GM12864 (cell line): ENCODE data around the gene RNF212B.
"Not testable (repeated sequence)": the region's sequence is repeated elsewhere in the genome, so short reads cannot be mapped to it uniquely, and the experiment has no call there.

Experiments
- DNase-seq: peaks from one replicate; pipeline ENCODE4 v3.0.0-alpha.2; 2011; ENCODE audit warnings: low read depth
- H3K4me3 ChIP-seq: 2 replicates; pipeline ENCODE4 v1.5.1; 2011; ENCODE audit warnings: mild to moderate bottlenecking, low read depth, low read length, control low read depth
- CTCF ChIP-seq: IDR thresholded peaks from 2 replicates; pipeline ENCODE4 v1.5.1; 2011; ENCODE audit warnings: low read depth, mild to moderate bottlenecking, moderate library complexity, low read length, control low read depth, inconsistent platforms; ENCODE audit errors: missing control alignments

The RNF212B gene

DNA sequence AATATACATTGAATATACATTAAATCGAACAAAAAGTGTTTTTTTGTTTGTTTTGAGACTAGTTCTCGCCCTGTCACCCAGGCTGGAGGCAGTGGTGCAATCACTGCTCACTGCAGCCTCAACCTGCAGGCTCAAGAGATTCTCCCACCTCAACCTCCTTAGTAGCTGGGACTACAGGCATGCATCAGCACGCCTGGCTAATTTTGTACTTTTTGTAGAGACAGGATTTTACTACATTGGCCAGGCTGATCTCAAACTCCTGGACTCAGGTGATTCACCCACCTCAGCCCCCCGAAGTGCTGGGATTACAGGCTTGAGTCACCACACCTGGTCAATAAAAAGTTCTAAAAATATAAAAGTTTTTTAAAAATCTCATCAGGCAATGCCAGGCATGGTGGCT, 10.2 kb upstream of the RNF212B start:
- TF ChIP-seq CTCF = no peak
- no peak for DNase-seq
- no peak overlapping the region for H3K4me3 ChIP-seq

GRCh38 chr14:23228812-23229211, 8.9 kb upstream of the RNF212B start:
- no peak overlapping the region for H3K4me3 ChIP-seq

DNA sequence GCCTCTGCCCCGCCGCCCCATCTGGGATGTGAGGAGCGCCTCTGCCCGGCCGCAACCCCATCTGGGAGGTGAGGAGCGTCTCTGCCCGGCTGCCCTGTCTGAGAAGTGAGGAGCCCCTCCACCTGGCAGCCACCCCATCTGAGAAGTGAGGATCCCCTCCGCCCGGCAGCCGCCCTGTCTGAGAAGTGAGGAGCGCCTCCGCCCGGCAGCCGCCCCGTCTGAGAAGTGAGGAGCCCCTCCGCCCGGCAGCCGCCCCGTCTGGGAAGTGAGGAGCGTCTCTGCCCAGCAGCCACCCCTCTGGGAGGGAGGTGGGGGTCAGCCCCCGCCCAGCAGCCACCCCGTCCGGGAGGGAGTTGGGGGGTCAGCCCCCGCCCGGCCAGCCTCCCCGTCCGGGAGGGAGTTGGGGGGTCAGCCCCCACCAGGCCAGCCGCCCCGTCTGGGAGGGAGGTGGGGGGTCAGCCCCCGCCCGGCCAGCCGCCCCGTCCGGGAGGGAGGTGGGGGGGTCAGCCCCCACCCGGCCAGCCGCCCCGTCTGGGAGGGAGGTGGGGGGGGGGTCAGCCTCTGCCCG, 5.4 kb upstream of the RNF212B start:
- DNase-seq, H3K4me3 ChIP-seq: not testable (repeated sequence)

More at GRCh38 chr14:23228812-23229211, 8.9 kb upstream of the RNF212B start:
- TF ChIP-seq CTCF = no peak
- no peak for DNase-seq

DNA sequence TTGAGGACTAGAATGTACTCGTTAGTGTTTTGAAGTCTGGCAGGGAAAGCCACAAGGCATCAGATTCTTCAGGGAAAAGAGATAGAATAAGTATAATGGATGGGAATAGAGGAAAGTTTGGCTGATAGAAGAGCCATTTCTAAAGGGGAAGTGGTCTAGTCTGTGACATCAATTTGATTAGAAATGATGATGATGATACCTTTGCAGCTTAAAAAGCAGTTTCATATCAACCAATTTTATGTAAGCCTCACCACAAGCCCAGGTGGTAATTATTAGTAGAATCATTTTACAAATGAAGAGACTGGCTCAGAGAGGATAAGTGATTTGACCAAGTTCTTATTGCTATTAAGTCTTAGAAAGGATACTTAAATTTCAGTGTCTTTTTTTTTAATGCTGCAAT, 2.9 kb downstream of the RNF212B start:
- DNase-seq = no peak
- no peak for TF ChIP-seq CTCF
- no peak overlapping the region for H3K4me3 ChIP-seq

DNA sequence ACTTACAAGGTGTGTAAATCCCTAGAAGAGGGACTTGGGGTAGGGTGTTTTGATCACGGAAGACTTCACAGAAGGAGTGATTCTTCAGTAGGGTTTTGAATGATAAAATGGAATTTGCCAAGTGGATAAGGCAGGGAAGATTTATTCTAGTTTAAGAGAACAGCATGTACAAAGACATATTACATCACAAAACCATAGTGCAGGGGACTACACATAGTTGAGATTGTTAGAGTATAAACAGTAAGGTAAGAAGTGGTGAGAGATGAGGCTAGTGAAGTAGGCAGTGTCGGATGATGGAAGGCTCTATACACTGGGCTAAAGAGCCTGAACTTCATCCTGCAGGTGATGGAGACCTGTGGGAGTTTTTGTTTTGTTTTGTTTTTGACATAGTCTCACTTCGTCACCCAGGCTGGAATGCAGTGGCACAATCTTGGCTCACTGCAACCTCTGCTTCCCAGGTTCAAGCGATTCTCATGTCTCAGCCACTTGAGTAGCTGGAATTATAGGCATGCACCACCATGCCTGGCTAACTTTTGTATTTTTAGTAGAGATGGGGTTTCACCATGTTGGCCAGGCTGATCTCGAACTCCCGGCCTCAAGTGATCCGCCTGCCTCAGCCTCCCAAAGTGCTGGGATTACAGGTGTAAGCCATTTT, 3.5 kb downstream of the RNF212B start:
- DNase-seq, H3K4me3 ChIP-seq: not testable (repeated sequence)

GRCh38 chr14:23242076-23242475, 4.3 kb downstream of the RNF212B start:
- no peak for TF ChIP-seq CTCF
- no peak for DNase-seq
- H3K4me3 ChIP-seq = no peak overlapping the region

- DNase-seq = no peak
- TF ChIP-seq CTCF = no peak
- H3K4me3 ChIP-seq = no peak overlapping the region
These were observed 5.3 kb downstream of the RNF212B start for GRCh38 chr14:23243066-23243465.

DNA sequence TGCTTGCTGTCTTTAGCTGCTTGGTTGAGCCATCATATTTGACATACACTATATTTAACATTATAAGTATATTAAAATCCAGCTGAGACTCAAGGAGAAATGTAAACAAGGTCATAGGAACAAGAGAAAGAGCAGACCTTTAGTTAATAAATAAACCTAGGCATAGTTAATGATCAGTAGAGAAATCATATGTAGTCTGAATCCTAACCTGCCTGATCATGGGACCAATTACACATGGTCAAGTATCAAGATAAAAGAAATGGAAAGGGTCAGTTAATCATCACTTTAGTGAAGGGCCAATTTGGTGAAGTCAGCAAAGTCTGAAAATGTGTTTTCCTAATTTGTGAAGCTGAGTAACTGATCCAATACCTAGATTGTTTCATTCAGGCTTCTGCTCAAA, 7.5 kb downstream of the RNF212B start:
- H3K4me3 ChIP-seq = no peak overlapping the region
- DNase-seq = no peak
- TF ChIP-seq CTCF = no peak
